HepG2 (cell line): ENCODE measurements around the gene ZNF273. TPM values are rescaled to one million over a fixed set of nuclear protein-coding genes. Genes with fewer than 3 reads are reported as not detected.
A peak's percentile ranks its signal among the peaks of the same experiment; 100 is the strongest.

Experiments used
- ARID4A ChIP-seq: sonication (generic); formaldehyde crosslinking; IDR thresholded peaks from 2 replicates; pipeline ENCODE4 v1.5.0; 2020; ENCODE audit warnings: mild to moderate bottlenecking, missing genetic modification reagents, borderline replicate concordance
- ARNT2 ChIP-seq: sonication (generic); formaldehyde crosslinking; IDR thresholded peaks from 2 replicates; pipeline ENCODE4 v1.8.0; 2022; ENCODE audit warnings: mild to moderate bottlenecking, low read depth, missing genetic modification reagents, moderate library complexity
- EP300 ChIP-seq, 3 experiments: sonication (generic) in 1 of 3; formaldehyde crosslinking in 1 of 3; IDR thresholded peaks; 2 replicates each; pipeline versions ENCODE4 v1.5.1 to v1.6.1; 2011 to 2020; ENCODE audit warnings: low read depth in 2 of 3, low read length in 2 of 3, borderline replicate concordance in 1 of 3, improper control_type of control experiment in 1 of 3, mild to moderate bottlenecking in 1 of 3, missing genetic modification reagents in 1 of 3, moderate library complexity in 1 of 3
- KDM5B ChIP-seq: sonication (generic); formaldehyde crosslinking; IDR thresholded peaks from 2 replicates; pipeline ENCODE4 v1.4.0; 2020; ENCODE audit warnings: missing genetic modification reagents, mild to moderate bottlenecking, borderline replicate concordance
- MAX ChIP-seq: IDR thresholded peaks from 2 replicates; pipeline ENCODE4 v1.6.1; 2012; ENCODE audit warnings: inconsistent platforms
- MXD4 ChIP-seq: IDR thresholded peaks from 2 replicates; pipeline ENCODE4 v1.6.1; 2016; ENCODE audit warnings: mild to moderate bottlenecking, missing biosample characterization, missing genetic modification reagents
- NBN ChIP-seq: fragments of 450-650 bp; conservative IDR thresholded peaks from 2 replicates; pipeline ENCODE4 v1.6.1; 2017
- NCOR1 ChIP-seq: fragments of 200-600 bp; sonication (generic); IDR thresholded peaks from 2 replicates; pipeline ENCODE4 v1.7.0; 2017; ENCODE audit warnings: antibody characterized with exemption, low read length, borderline replicate concordance
- ZNF224 ChIP-seq: sonication (generic); formaldehyde crosslinking; IDR thresholded peaks from 2 replicates; pipeline ENCODE4 v1.5.0; 2020; ENCODE audit warnings: mild to moderate bottlenecking, missing genetic modification reagents
- ZNF256 ChIP-seq: sonication (generic); formaldehyde crosslinking; conservative IDR thresholded peaks from 2 replicates; pipeline ENCODE4 v1.4.0; 2020; ENCODE audit warnings: missing genetic modification reagents
- ZNF296 ChIP-seq: sonication (generic); formaldehyde crosslinking; conservative IDR thresholded peaks from 2 replicates; pipeline ENCODE4 v1.5.0; 2020; ENCODE audit warnings: mild to moderate bottlenecking, missing genetic modification reagents
- ZNF646 ChIP-seq: sonication (generic); formaldehyde crosslinking; IDR thresholded peaks from 2 replicates; pipeline ENCODE4 v1.9.0; 2021; ENCODE audit warnings: mild to moderate bottlenecking, missing genetic modification reagents
- ZNF891 ChIP-seq: sonication (generic); formaldehyde crosslinking; IDR thresholded peaks from 2 replicates; pipeline ENCODE4 v1.5.0; 2020; ENCODE audit warnings: mild to moderate bottlenecking, missing genetic modification reagents
- polyA plus RNA-seq, 8 experiments: library from polyadenylated mRNA; depleted of rRNA in 3 of 8; stranded (reverse) in 7 of 8; unstranded in 1 of 8; fragments of >200 nt; fragmentation: Illumina TruSeq in 4 of 8; extraction: Trizol in 4 of 8; gene quantifications; 2 replicates each; pipeline versions ENCODE4 v1.2.1 to v1.2.3, GENCODE V29; 2011 to 2016; ENCODE audit warnings: low read depth in 4 of 8, missing spikeins in 1 of 8, mixed read lengths in 1 of 8; ENCODE audit not compliant: insufficient read depth in 1 of 8
- total RNA-seq, 5 experiments: library from RNA; depleted of rRNA; stranded (reverse); fragments of >200 nt; fragmentation: Illumina TruSeq; extraction: Trizol; gene quantifications; 2 replicates each; pipeline ENCODE4 v1.2.3, GENCODE V29; 2016; ENCODE audit warnings: low read depth in 1 of 5

ZNF273 gene
- total and polyA plus RNA-seq, 2 of the 13 experiments (the other 11 are each of a cell fraction or from before 2014, with no cell fraction given): 1.7 to 5.8 TPM

GRCh38 chr7:64887756-64888508 is 15.1 kb upstream of the ZNF273 start (continued):
- TF ChIP-seq NBN (no peak), ZNF646 (CRISPR knock-in tag) (no peak), MXD4 (no peak), ZNF891 (CRISPR knock-in tag) (0 out of 2 replicates have a peak, but pooled peaks have one; percentile 44), KDM5B (0 out of 2 replicates have a peak, but pooled peaks have one; percentile 29), ZNF296 (CRISPR knock-in tag) (no peak), ZNF256 (CRISPR knock-in tag) (no peak), ARNT2 (CRISPR knock-in tag) (no peak), NCOR1 (no peak), EP300 (IDR thresholded peaks at IDR 0.05; ENCODE audit: low read depth in 2 of 2, low read length in 2 of 2) (no peak), EP300 (CRISPR knock-in tag; IDR thresholded peaks at IDR 0.05; ENCODE audit: borderline replicate concordance) (no peak), ZNF224 (no peak), MAX (peak; percentile 35; the same call in 1 of the 2 replicates), ARID4A (CRISPR knock-in tag) (no peak; the same call in 1 of the 2 replicates)
